ENCODE data around the gene GABARAP.

DNA sequence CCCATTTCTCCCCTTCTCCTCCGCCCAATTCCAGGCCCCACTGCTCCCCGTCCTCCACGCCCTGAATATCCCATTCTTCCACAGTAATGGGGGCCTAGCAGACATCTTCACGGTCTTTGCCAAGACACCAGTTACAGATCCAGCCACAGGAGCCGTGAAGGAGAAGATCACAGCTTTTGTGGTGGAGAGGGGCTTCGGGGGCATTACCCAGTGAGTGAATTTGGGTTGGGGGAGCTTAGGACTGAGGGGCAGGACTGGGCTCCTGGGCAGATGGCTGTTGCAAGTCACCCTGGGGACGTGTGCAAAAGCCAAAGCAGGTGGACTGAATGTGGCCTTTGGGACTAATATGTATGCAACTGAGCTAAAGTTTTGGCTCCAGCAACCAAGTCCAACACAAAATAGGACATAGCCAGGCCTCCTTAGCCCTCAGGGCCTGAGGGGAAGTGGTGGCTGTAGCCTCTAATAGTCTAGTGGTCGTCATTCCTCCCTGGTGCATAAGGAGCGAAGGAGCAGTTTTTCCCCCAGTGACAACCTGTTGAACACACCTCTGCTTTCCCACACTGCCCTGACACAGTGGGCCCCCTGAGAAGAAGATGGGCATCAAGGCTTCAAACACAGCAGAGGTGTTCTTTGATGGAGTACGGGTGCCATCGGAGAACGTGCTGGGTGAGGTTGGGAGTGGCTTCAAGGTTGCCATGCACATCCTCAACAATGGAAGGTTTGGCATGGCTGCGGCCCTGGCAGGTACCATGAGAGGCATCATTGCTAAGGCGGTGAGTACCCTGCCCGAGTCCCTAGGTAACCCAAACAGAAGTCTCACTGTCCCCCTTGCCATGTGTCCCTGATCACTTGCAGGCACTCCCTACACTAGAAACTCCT lies 19.9 kb downstream of the GABARAP start:
- TF ChIP-seq, protein P1, sequence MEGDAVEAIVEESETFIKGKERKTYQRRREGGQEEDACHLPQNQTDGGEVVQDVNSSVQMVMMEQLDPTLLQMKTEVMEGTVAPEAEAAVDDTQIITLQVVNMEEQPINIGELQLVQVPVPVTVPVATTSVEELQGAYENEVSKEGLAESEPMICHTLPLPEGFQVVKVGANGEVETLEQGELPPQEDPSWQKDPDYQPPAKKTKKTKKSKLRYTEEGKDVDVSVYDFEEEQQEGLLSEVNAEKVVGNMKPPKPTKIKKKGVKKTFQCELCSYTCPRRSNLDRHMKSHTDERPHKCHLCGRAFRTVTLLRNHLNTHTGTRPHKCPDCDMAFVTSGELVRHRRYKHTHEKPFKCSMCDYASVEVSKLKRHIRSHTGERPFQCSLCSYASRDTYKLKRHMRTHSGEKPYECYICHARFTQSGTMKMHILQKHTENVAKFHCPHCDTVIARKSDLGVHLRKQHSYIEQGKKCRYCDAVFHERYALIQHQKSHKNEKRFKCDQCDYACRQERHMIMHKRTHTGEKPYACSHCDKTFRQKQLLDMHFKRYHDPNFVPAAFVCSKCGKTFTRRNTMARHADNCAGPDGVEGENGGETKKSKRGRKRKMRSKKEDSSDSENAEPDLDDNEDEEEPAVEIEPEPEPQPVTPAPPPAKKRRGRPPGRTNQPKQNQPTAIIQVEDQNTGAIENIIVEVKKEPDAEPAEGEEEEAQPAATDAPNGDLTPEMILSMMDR (conservative IDR thresholded peaks at IDR 0.05): no peak
- TF ChIP-seq ZFX (IDR thresholded peaks at IDR 0.05): no peak
